ENCODE results near the gene ZBTB14.

DNA sequence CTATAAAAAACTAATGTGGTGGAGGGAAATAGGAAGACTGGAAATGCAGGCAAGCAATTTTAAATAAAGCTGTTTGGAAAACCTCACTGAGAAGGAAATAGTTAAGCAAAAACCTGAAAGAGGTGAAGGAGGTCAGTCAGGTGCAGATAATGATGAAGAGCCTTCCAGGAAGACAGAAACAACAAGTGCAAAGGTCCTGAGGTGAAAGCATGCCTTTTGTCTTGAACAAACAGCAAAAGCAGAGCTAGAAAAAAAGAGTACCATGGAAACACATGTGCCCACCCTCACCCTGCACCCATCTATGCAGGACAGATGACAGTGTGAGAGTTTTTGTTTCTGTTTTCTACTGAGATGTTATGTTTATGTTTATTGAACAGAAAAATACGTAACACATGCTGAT lies 8.1 kb upstream of the ZBTB14 start:
- TF ChIP-seq, protein P1, sequence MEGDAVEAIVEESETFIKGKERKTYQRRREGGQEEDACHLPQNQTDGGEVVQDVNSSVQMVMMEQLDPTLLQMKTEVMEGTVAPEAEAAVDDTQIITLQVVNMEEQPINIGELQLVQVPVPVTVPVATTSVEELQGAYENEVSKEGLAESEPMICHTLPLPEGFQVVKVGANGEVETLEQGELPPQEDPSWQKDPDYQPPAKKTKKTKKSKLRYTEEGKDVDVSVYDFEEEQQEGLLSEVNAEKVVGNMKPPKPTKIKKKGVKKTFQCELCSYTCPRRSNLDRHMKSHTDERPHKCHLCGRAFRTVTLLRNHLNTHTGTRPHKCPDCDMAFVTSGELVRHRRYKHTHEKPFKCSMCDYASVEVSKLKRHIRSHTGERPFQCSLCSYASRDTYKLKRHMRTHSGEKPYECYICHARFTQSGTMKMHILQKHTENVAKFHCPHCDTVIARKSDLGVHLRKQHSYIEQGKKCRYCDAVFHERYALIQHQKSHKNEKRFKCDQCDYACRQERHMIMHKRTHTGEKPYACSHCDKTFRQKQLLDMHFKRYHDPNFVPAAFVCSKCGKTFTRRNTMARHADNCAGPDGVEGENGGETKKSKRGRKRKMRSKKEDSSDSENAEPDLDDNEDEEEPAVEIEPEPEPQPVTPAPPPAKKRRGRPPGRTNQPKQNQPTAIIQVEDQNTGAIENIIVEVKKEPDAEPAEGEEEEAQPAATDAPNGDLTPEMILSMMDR (IDR thresholded peaks at IDR 0.05; ENCODE audit: insufficient read depth, low read depth, low read length): no peak
- TF ChIP-seq EZH2 (IDR thresholded peaks at IDR 0.05; ENCODE audit: insufficient read depth, low read length): no peak

All from astrocyte (in vitro differentiated cells and primary cell).